Left ventricle myocardium inferior (tissue), 1 donor: ENCODE data around the gene TULP3. TPM values are rescaled to one million over a fixed set of nuclear protein-coding genes. Genes with fewer than 3 reads are reported as not detected.

ENCODE experiments used
- DNase-seq: peaks from one replicate; pipeline ENCODE4 v3.0.0-alpha.2; 2020
- H3K27ac ChIP-seq: fragments of 200-600 bp; replicated peaks from 2 replicates; pipeline ENCODE4 v1.8.0; 2021
- H3K27me3 ChIP-seq: fragments of 200-600 bp; 2 replicates; pipeline ENCODE4 v1.8.0; 2021; ENCODE audit warnings: low read depth
- H3K36me3 ChIP-seq: fragments of 200-600 bp; 2 replicates; pipeline ENCODE4 v1.8.0; 2021
- H3K4me1 ChIP-seq: fragments of 200-600 bp; 2 replicates; pipeline ENCODE4 v1.8.0; 2021
- H3K4me3 ChIP-seq: fragments of 200-600 bp; 2 replicates; pipeline ENCODE4 v1.8.0; 2021; ENCODE audit warnings: mild to moderate bottlenecking, moderate library complexity
- H3K9me3 ChIP-seq: fragments of 200-600 bp; replicated peaks from 2 replicates; pipeline ENCODE4 v1.8.0; 2021
- CTCF ChIP-seq: fragments of 200-600 bp; IDR thresholded peaks from 2 replicates; pipeline ENCODE4 v1.8.0; 2021; ENCODE audit warnings: antibody characterized with exemption, mild to moderate bottlenecking, borderline replicate concordance
- intact Hi-C: fragments of 100-400 bp; cut with micrococcal nuclease; formaldehyde crosslinking; loops from one replicate; pipeline ENCODE4 v1.11.0; 2022
- total RNA-seq: library from RNA; stranded (reverse); fragmentation: NEBNext Ultra II Directional; extraction: Animal tissue kit (Norgen Biotek cat#: 25700); gene quantifications from one replicate; pipeline ENCODE4 v1.2.1, GENCODE V29; 2021
- donor health status: DM: no; HTN: yes; CAD: no; lungs with severe emphysema.

TULP3 gene
- total RNA-seq, 1 donor from 2014 or later = 4.8 TPM

GRCh38 chr12:2877953-2878732 lies 12.5 kb upstream of the TULP3 start:
- TF ChIP-seq CTCF = no peak
- intact Hi-C loops = no loop called here
- peak overlapping the region; percentile 77 for H3K27ac ChIP-seq
- H3K27me3 ChIP-seq = no peaks in the 10 kb centered on the region
- DNase-seq = no peak
- no peaks in the 10 kb centered on the region for H3K9me3 ChIP-seq
- no peaks in the 10 kb centered on the region for H3K36me3 ChIP-seq
- H3K4me1 ChIP-seq = peaks cover 23% of the 10 kb centered on the region
- H3K4me3 ChIP-seq = peak overlapping the region; percentile 86

- H3K9me3 ChIP-seq = no peaks in the 10 kb centered on the region
- H3K27ac ChIP-seq = no peak overlapping the region
- H3K4me3 ChIP-seq = no peak overlapping the region
- H3K36me3 ChIP-seq = no peaks in the 10 kb centered on the region
- intact Hi-C loops = no loop called here
- no peaks in the 10 kb centered on the region for H3K27me3 ChIP-seq
- TF ChIP-seq CTCF = no peak
- H3K4me1 ChIP-seq = peaks cover 23% of the 10 kb centered on the region
- DNase-seq = no peak
Observed at GRCh38 chr12:2879853-2880252, 10.8 kb upstream of the TULP3 start.

GRCh38 chr12:2884810-2885209 lies 5.9 kb upstream of the TULP3 start:
- no peak overlapping the region for H3K27ac ChIP-seq
- no peaks in the 10 kb centered on the region for H3K36me3 ChIP-seq
- DNase-seq = no peak
- H3K9me3 ChIP-seq = no peaks in the 10 kb centered on the region
- H3K27me3 ChIP-seq = no peaks in the 10 kb centered on the region
- H3K4me1 ChIP-seq = no peaks in the 10 kb centered on the region
- no peak overlapping the region for H3K4me3 ChIP-seq
- TF ChIP-seq CTCF = no peak
- intact Hi-C loops = no loop called here

- peaks cover 16% of the 10 kb centered on the region for H3K4me1 ChIP-seq
- H3K4me3 ChIP-seq = no peak overlapping the region
- no peaks in the 10 kb centered on the region for H3K36me3 ChIP-seq
- TF ChIP-seq CTCF = no peak
- intact Hi-C loops = no loop called here
- H3K27me3 ChIP-seq = no peaks in the 10 kb centered on the region
- DNase-seq = no peak
- H3K27ac ChIP-seq = no peak overlapping the region
- H3K9me3 ChIP-seq = no peaks in the 10 kb centered on the region
Observed at GRCh38 chr12:2886768-2887450, 3.8 kb upstream of the TULP3 start.

GRCh38 chr12:2890001-2890387 lies 697 bp upstream of the TULP3 start:
- Histone ChIP-seq H3K27me3 (no peaks in the 10 kb centered on the region), H3K4me3 (peak overlapping the region; percentile 89), H3K4me1 (peaks cover 31% of the 10 kb centered on the region), H3K9me3 (no peaks in the 10 kb centered on the region), H3K27ac (peak overlapping the region; percentile 90), H3K36me3 (no peaks in the 10 kb centered on the region)
- intact Hi-C loops = no loop called here
- no peak for TF ChIP-seq CTCF
- no peak for DNase-seq
